Esophagus muscularis mucosa (tissue), 3 donors: Measurements from ENCODE around the gene PDHX.

Experiments
- CTCF ChIP-seq, 3 experiments: fragments of 200-600 bp in 2 of 3; fragments of 450-650 bp in 1 of 3; sonication (generic) in 2 of 3; IDR thresholded peaks; one replicate each; pipeline ENCODE4 v1.5.1; 2017 to 2019; ENCODE audit warnings: antibody characterized with exemption in 3 of 3, mild to moderate bottlenecking in 2 of 3, moderate library complexity in 1 of 3
- POLR2A ChIP-seq: fragments of 450-650 bp; IDR thresholded peaks from one replicate; pipeline ENCODE4 v1.6.1; 2017; ENCODE audit warnings: antibody characterized with exemption, moderate library complexity, mild to moderate bottlenecking, low read depth

- TF ChIP-seq CTCF (IDR thresholded peaks at IDR 0.05): no peak
- no peak for TF ChIP-seq POLR2A
These were observed 68.1 kb downstream of the PDHX start for GRCh38 chr11:34984514-34984913.
